Adrenal gland (tissue), 12 donors: ENCODE measurements around the gene C1orf167. TPM values are rescaled to one million over a fixed set of nuclear protein-coding genes. Genes with fewer than 3 reads are reported as not detected.

Experiments used
- DNase-seq, 7 donors: peaks; one replicate each; pipeline ENCODE4 v3.0.0-alpha.2; 2019 to 2020
- H3K27ac ChIP-seq, 5 donors: fragments of 200-600 bp; sonication (generic) in 4 of 5; 1 replicate in 3 of 5; 2 replicates in 2 of 5; pipeline versions ENCODE4 v1.5.1 to v1.8.0; 2016 to 2020; ENCODE audit warnings: mild to moderate bottlenecking in 1 of 5
- H3K27me3 ChIP-seq: fragments of 200-600 bp; 2 replicates; pipeline ENCODE4 v1.8.0; 2021
- H3K36me3 ChIP-seq, 2 donors: fragments of 200-600 bp; replicated peaks in 1 of 2; 1 replicate in 1 of 2; 2 replicates in 1 of 2; pipeline versions ENCODE4 v1.5.1 to v1.8.0; 2018 to 2022
- H3K4me1 ChIP-seq, 2 donors: fragments of 200-600 bp; replicated peaks in 1 of 2; 1 replicate in 1 of 2; 2 replicates in 1 of 2; pipeline versions ENCODE4 v1.5.1 to v1.8.0; 2018 to 2021
- H3K4me3 ChIP-seq, 4 donors: fragments of 200-600 bp; sonication (generic) in 3 of 4; one replicate each; pipeline ENCODE4 v1.5.1; 2016 to 2018
- H3K9me3 ChIP-seq, 3 donors: fragments of 200-600 bp; sonication (generic) in 1 of 3; replicated peaks in 1 of 3; 1 replicate in 2 of 3; 2 replicates in 1 of 3; pipeline versions ENCODE4 v1.5.1 to v1.8.0; 2016 to 2021
- CTCF ChIP-seq, 6 experiments: fragments of 450-650 bp in 4 of 6; fragments of 200-600 bp in 2 of 6; sonication (generic) in 1 of 6; IDR thresholded peaks; 1 replicate in 5 of 6; 2 replicates in 1 of 6; pipeline versions ENCODE4 v1.5.1 to v1.8.0; 2016 to 2021; ENCODE audit warnings: antibody characterized with exemption in 6 of 6, mild to moderate bottlenecking in 2 of 6, moderate library complexity in 1 of 6
- POLR2A ChIP-seq, 2 donors: fragments of 450-650 bp; IDR thresholded peaks; one replicate each; pipeline ENCODE4 v1.6.1; 2017; ENCODE audit warnings: antibody characterized with exemption in 2 of 2, mild to moderate bottlenecking in 2 of 2, moderate library complexity in 1 of 2
- WGBS, 4 donors: extraction: QIAGEN DNeasy Blood & Tissue Kit in 2 of 4; methylation state at CpG; one replicate each; pipeline versions ENCODE4 v1.1.5 to v1.1.7; 2013 to 2017; 5-methylcytosine and 5-hydroxymethylcytosine counted together
- intact Hi-C, 2 donors: fragments of 100-400 bp; cut with DNase I; formaldehyde crosslinking; loops; one replicate each; pipeline versions ENCODE4 v1.14.1 to v1.15.0; 2022 to 2023
- polyA plus RNA-seq, 3 donors: library from polyadenylated mRNA; stranded (reverse); fragments of 200-250 nt in 2 of 3; fragments of 350-450 nt in 1 of 3; fragmentation: Illumina TruSeq in 1 of 3; extraction: RNeasy Lipid Tissue Mini Kit (QIAGEN cat#74804) in 1 of 3; gene quantifications; one replicate each; pipeline ENCODE4 v1.2.3, GENCODE V29; 2013 to 2014
- total RNA-seq, 9 donors: library from RNA; depleted of rRNA in 4 of 9; stranded (reverse); fragments of >200 nt in 4 of 9; fragments of 120-200 nt in 1 of 9; fragmentation: NEBNext Ultra II Directional in 1 of 9; extraction: Animal tissue kit (Norgen Biotek cat#: 25700) in 1 of 9; gene quantifications; one replicate each; pipeline versions ENCODE4 v1.1.0 to v1.2.4, GENCODE V29; 2013 to 2023
- donor health status: healthy with polysubstance abuse.
- donor health status: Bipolar disorder and iron deficiency.
- donor health status: DM: yes; HTN: yes; CAD: no.
- donor health status: DM: no; HTN: no; CAD: no.
- donor health status: DM: no; HTN: no; CAD: no.
- donor health status: DM: yes; HTN: yes; CAD: no.

Gene C1orf167
- total and polyA plus RNA-seq, 12 donors = 0.32 to 13.2 (median 3.2) TPM; not detected in 2

- WGBS, 4 donors = 83 to 86% (median 84%) methylated on average over 4 to 5 of the region's 5 CpGs
- no peak for DNase-seq
- peaks cover 17 to 34% of the 10 kb centered on the region in 2 donors for H3K4me1 ChIP-seq
- H3K27me3 ChIP-seq = no peaks in the 10 kb centered on the region
- no peaks in the 10 kb centered on the region for H3K36me3 ChIP-seq
- no peak overlapping the region for H3K27ac ChIP-seq
- intact Hi-C loops = no loop called here
- H3K9me3 ChIP-seq = no peaks in the 10 kb centered on the region
- H3K4me3 ChIP-seq = no peak overlapping the region
- TF ChIP-seq POLR2A (IDR thresholded peaks at IDR 0.05) (no peak), CTCF (IDR thresholded peaks at IDR 0.05) (no peak)
Measured at GRCh38 chr1:11741919-11742558, 20.0 kb upstream of the C1orf167 start.

- intact Hi-C loops = no loop called here
- no peak for TF ChIP-seq POLR2A (IDR thresholded peaks at IDR 0.05)
- TF ChIP-seq CTCF (IDR thresholded peaks at IDR 0.05) = no peak
- Histone ChIP-seq H3K4me1 (peaks cover 11 to 16% of the 10 kb centered on the region in 2 donors), H3K27me3 (no peaks in the 10 kb centered on the region), H3K27ac (no peak overlapping the region), H3K36me3 (peaks cover 0 to 8% of the 10 kb centered on the region in 2 donors), H3K9me3 (no peaks in the 10 kb centered on the region), H3K4me3 (no peak overlapping the region)
- no peak for DNase-seq
- WGBS, 4 donors = 80 to 88% (median 85%) methylated on average over 9 of the region's 9 CpGs
Measured at GRCh38 chr1:11744287-11744686, 17.7 kb upstream of the C1orf167 start.

- Histone ChIP-seq H3K27ac (peak overlapping the region in 3 of 5 donors; percentile 7 to 56 (median 27)), H3K4me1 (peaks cover 11 to 16% of the 10 kb centered on the region in 2 donors), H3K36me3 (peaks cover 0 to 24% of the 10 kb centered on the region in 2 donors), H3K27me3 (no peaks in the 10 kb centered on the region), H3K4me3 (no peak overlapping the region), H3K9me3 (no peaks in the 10 kb centered on the region)
- TF ChIP-seq CTCF (IDR thresholded peaks at IDR 0.05) (no peak), POLR2A (IDR thresholded peaks at IDR 0.05) (no peak)
- WGBS, 4 donors = 50 to 61% (median 56%) methylated on average over 6 of the region's 6 CpGs
- DNase-seq = peak in 5 of 7 donors; percentile 45 to 69 (median 56)
- intact Hi-C loops = no loop called here
Measured at GRCh38 chr1:11746092-11746491, 15.9 kb upstream of the C1orf167 start.

GRCh38 chr1:11746795-11747487 lies 15.1 kb upstream of the C1orf167 start:
- Histone ChIP-seq H3K4me1 (peaks cover 11 to 16% of the 10 kb centered on the region in 2 donors), H3K4me3 (no peak overlapping the region), H3K9me3 (no peaks in the 10 kb centered on the region), H3K27ac (peak overlapping the region in 3 of 5 donors; percentile 7 to 56 (median 27)), H3K27me3 (no peaks in the 10 kb centered on the region), H3K36me3 (peaks cover 0 to 24% of the 10 kb centered on the region in 2 donors)
- 53 to 70% (median 56%) methylated on average over 10 to 20 of the region's 20 CpGs for WGBS, 4 donors
- TF ChIP-seq POLR2A (IDR thresholded peaks at IDR 0.05) (no peak), CTCF (IDR thresholded peaks at IDR 0.05) (no peak)
- peak in 6 of 7 donors; percentile 54 to 78 (median 60) for DNase-seq
- intact Hi-C loops = no loop called here
